GM18505 (cell line): ENCODE data around the gene TBCEL.
"Not testable (repeated sequence)": the region's sequence is repeated elsewhere in the genome, so short reads cannot be mapped to it uniquely, and the experiment has no call there.

Experiments
- ATAC-seq: cut with Tn5 transposase; IDR thresholded peaks from one replicate; pipeline ENCODE4 v1.9.1; 2021; ENCODE audit not compliant: unreplicated experiment
- POLR2A ChIP-seq: IDR thresholded peaks from 4 replicates; pipeline ENCODE4 v1.6.1; 2011; ENCODE audit warnings: borderline replicate concordance; ENCODE audit not compliant: insufficient read depth, insufficient read length; ENCODE audit errors: extremely low read depth

Gene TBCEL

GRCh38 chr11:121110871-121111724, 87.2 kb downstream of the TBCEL start:
- no peak for TF ChIP-seq POLR2A
- ATAC-seq, result no peak

- no peak for TF ChIP-seq POLR2A
- ATAC-seq, result no peak
Observed at GRCh38 chr11:121112498-121113455, 88.9 kb downstream of the TBCEL start.

- ATAC-seq, result no peak
- no peak for TF ChIP-seq POLR2A
Observed at GRCh38 chr11:121113611-121114010, 89.7 kb downstream of the TBCEL start.

GRCh38 chr11:121115024-121115423, 91.1 kb downstream of the TBCEL start:
- ATAC-seq, result not testable (repeated sequence)

GRCh38 chr11:121117788-121118187, 93.9 kb downstream of the TBCEL start:
- no peak for TF ChIP-seq POLR2A
- no peak for ATAC-seq

- TF ChIP-seq POLR2A, result no peak
- no peak for ATAC-seq
Observed at GRCh38 chr11:121119440-121119839, 95.5 kb downstream of the TBCEL start.

GRCh38 chr11:121122328-121122727, 98.4 kb downstream of the TBCEL start:
- ATAC-seq, result no peak

GRCh38 chr11:121123496-121124069, 99.7 kb downstream of the TBCEL start:
- no peak for TF ChIP-seq POLR2A
- ATAC-seq, result no peak

More at GRCh38 chr11:121122328-121122727, 98.4 kb downstream of the TBCEL start:
- TF ChIP-seq POLR2A, result no peak

GRCh38 chr11:121127809-121128208, 103.9 kb downstream of the TBCEL start:
- no peak for TF ChIP-seq POLR2A
- no peak for ATAC-seq

GRCh38 chr11:121129362-121130340, 105.7 kb downstream of the TBCEL start:
- ATAC-seq, result no peak

GRCh38 chr11:121131656-121132055, 107.8 kb downstream of the TBCEL start:
- no peak for TF ChIP-seq POLR2A

More at GRCh38 chr11:121129362-121130340, 105.7 kb downstream of the TBCEL start:
- TF ChIP-seq POLR2A, result no peak

GRCh38 chr11:121132211-121132976, 108.5 kb downstream of the TBCEL start:
- no peak for ATAC-seq
- no peak for TF ChIP-seq POLR2A

More at GRCh38 chr11:121131656-121132055, 107.8 kb downstream of the TBCEL start:
- ATAC-seq, result no peak

- TF ChIP-seq POLR2A, result no peak
- ATAC-seq, result no peak
Observed at GRCh38 chr11:121134741-121135312, 110.9 kb downstream of the TBCEL start.
